HEK293 (cell line): ENCODE results near the gene DDR1.

Experiments
- CTCF ChIP-seq: fragments of 450-650 bp; formaldehyde crosslinking; IDR thresholded peaks from 2 replicates; pipeline ENCODE4 v1.5.1; 2016; ENCODE audit warnings: missing biosample characterization, missing genetic modification characterization
- ZBTB49 ChIP-seq: fragments of 450-650 bp; formaldehyde crosslinking; IDR thresholded peaks from 2 replicates; pipeline ENCODE4 v1.5.1; 2016; ENCODE audit warnings: missing biosample characterization, missing genetic modification characterization, low read depth
- ZNF777 ChIP-seq: fragments of 450-650 bp; formaldehyde crosslinking; IDR thresholded peaks from 2 replicates; pipeline ENCODE4 v1.5.1; 2017; ENCODE audit warnings: missing biosample characterization, missing genetic modification characterization, borderline replicate concordance

GRCh38 chr6:30908700-30909099 is 24.4 kb downstream of the DDR1 start:
- no peak for TF ChIP-seq CTCF (tag by site-specific recombination)
- no peak for TF ChIP-seq ZBTB49 (tag by site-specific recombination)
- no peak for TF ChIP-seq ZNF777
